ENCODE results near the gene TOP2A.

DNA sequence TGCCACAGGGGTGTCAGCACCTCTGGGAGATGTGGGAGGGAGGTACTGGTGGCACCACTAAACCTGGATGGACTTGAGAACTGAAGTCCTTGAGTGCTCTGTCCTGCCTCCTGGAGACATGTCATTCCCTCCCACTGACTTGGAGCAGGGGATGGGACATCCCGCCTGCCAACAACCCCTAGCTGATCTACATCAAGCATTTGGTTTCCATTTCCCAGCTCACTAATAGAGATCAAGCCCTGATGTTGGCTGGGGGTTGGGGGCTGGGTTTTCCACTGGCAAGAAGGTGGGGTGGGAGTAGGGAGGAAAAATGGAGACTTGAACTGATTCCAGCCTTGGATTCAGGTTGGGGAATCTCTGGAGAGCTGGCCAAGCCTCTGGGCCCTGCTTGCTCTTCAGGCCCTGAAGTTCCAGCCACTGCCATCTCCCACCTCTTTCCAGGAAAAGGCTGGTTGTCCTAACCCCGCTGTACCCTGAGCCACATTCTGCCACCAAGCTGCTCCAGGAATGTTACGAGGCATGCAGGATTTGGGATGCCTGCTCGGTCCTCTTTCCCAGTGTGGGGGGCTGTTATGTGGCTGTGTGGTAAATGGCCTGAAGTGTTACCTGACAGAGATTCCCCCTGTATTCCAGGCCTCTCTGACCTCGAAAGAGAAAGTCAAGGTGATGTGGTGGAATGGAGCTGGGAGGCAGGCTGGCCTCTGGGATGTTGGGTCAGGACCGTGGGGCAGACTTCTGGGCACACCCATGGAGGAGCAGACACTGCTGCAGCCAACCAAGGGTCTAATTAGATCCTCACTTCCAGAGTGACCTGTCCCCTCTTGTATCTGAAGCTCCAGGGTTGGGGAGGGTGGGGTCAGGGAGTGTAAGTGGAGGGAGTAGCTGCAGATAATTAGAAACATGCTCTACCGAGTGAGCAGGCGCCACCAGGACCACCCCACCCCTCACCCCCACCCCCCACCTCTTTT is 42.2 kb upstream of the TOP2A start:
- no peak for TF ChIP-seq EZH2 (IDR thresholded peaks at IDR 0.05; ENCODE audit: borderline replicate concordance, low read depth, low read length, severe bottlenecking)
- TF ChIP-seq, protein P1, sequence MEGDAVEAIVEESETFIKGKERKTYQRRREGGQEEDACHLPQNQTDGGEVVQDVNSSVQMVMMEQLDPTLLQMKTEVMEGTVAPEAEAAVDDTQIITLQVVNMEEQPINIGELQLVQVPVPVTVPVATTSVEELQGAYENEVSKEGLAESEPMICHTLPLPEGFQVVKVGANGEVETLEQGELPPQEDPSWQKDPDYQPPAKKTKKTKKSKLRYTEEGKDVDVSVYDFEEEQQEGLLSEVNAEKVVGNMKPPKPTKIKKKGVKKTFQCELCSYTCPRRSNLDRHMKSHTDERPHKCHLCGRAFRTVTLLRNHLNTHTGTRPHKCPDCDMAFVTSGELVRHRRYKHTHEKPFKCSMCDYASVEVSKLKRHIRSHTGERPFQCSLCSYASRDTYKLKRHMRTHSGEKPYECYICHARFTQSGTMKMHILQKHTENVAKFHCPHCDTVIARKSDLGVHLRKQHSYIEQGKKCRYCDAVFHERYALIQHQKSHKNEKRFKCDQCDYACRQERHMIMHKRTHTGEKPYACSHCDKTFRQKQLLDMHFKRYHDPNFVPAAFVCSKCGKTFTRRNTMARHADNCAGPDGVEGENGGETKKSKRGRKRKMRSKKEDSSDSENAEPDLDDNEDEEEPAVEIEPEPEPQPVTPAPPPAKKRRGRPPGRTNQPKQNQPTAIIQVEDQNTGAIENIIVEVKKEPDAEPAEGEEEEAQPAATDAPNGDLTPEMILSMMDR (IDR thresholded peaks at IDR 0.05; ENCODE audit: borderline replicate concordance, extremely low read depth, low read length, poor library complexity, severe bottlenecking) = no peak

All from DND-41 (cell line).